Hematopoietic multipotent progenitor cell treated with erythropoietin and hydrocortisone succinate and interleukin-3 and kit ligand, for 17 days (in vitro differentiated cells): ENCODE measurements around the gene MVK.

Experiments used
- DNase-seq: peaks from one replicate; pipeline ENCODE4 v3.0.0-alpha.2; 2015; ENCODE audit warnings: low spot score

The MVK gene

GRCh38 chr12:109566424-109566823, 7.2 kb upstream of the MVK start:
- DNase-seq: no peak

GRCh38 chr12:109567296-109567695, 6.3 kb upstream of the MVK start:
- no peak for DNase-seq

GRCh38 chr12:109567967-109568366, 5.6 kb upstream of the MVK start:
- DNase-seq: no peak

- no peak for DNase-seq
Observed at GRCh38 chr12:109568486-109568885, 5.1 kb upstream of the MVK start.

- no peak for DNase-seq
Observed at GRCh38 chr12:109571773-109572505, 1.7 kb upstream of the MVK start.

GRCh38 chr12:109572506-109572845, 1.1 kb upstream of the MVK start:
- DNase-seq: no peak

GRCh38 chr12:109573914-109574244, 285 bp downstream of the MVK start:
- DNase-seq: no peak

GRCh38 chr12:109575683-109576082, 2.1 kb downstream of the MVK start:
- DNase-seq: no peak

GRCh38 chr12:109577311-109577710, 3.7 kb downstream of the MVK start:
- DNase-seq: no peak

- no peak for DNase-seq
Observed at GRCh38 chr12:109578330-109578927, 4.8 kb downstream of the MVK start.

- no peak for DNase-seq
Observed at GRCh38 chr12:109579639-109580038, 6.0 kb downstream of the MVK start.

- DNase-seq: no peak
Observed at GRCh38 chr12:109580272-109580671, 6.7 kb downstream of the MVK start.

GRCh38 chr12:109580684-109581333, 7.2 kb downstream of the MVK start:
- DNase-seq: no peak

GRCh38 chr12:109581334-109581691, 7.7 kb downstream of the MVK start:
- no peak for DNase-seq

GRCh38 chr12:109581856-109582255, 8.3 kb downstream of the MVK start:
- no peak for DNase-seq

- DNase-seq: no peak
Observed at GRCh38 chr12:109582636-109583035, 9.0 kb downstream of the MVK start.

- no peak for DNase-seq
Observed at GRCh38 chr12:109583733-109584132, 10.1 kb downstream of the MVK start.

- no peak for DNase-seq
Observed at GRCh38 chr12:109586385-109587296, 13.0 kb downstream of the MVK start.

- DNase-seq: no peak
Observed at GRCh38 chr12:109587921-109588320, 14.3 kb downstream of the MVK start.

GRCh38 chr12:109588461-109589239, 15.1 kb downstream of the MVK start:
- no peak for DNase-seq

GRCh38 chr12:109589240-109589590, 15.6 kb downstream of the MVK start:
- DNase-seq: no peak

GRCh38 chr12:109589691-109590245, 16.2 kb downstream of the MVK start:
- no peak for DNase-seq
